22Rv1 (cell line): Measurements from ENCODE around the gene SAP30L.

ENCODE experiments used
- CTCF ChIP-seq: fragments of 450-650 bp; IDR thresholded peaks from 2 replicates; pipeline ENCODE4 v1.5.1; 2017; ENCODE audit warnings: mild to moderate bottlenecking
- ZFX ChIP-seq: fragments of 450-650 bp; IDR thresholded peaks from 2 replicates; pipeline ENCODE4 v1.6.1; 2017; ENCODE audit warnings: antibody characterized with exemption, borderline replicate concordance

GRCh38 chr5:154429341-154429740, 16.5 kb upstream of the SAP30L start:
- TF ChIP-seq CTCF (no peak), ZFX (no peak)
